ENCODE results near the gene NRP1.

Gene NRP1

DNA sequence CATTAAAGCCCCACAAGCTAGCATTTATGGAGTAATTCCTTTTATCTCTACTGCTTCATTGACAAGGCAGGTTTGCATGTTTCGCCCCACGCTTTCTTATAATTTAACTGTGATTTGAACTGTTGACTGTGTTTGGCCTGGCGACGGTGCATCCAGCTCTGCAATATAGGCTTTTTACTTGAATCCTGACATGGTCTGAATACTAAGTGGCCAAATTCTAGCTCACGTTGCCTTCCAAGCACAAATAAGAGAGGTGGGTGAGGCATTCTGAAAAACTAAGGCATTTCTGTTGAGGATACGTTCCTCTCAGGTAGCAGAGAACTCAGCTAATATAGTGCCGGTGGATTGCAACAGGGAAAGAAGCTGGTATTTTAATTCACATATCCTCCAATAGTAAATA lies 61.8 kb downstream of the NRP1 start:
- H3K36me3 ChIP-seq (ENCODE audit: control insufficient read depth, insufficient read depth, low read length), result no peaks in the 10 kb centered on the region
- TF ChIP-seq, protein P1, sequence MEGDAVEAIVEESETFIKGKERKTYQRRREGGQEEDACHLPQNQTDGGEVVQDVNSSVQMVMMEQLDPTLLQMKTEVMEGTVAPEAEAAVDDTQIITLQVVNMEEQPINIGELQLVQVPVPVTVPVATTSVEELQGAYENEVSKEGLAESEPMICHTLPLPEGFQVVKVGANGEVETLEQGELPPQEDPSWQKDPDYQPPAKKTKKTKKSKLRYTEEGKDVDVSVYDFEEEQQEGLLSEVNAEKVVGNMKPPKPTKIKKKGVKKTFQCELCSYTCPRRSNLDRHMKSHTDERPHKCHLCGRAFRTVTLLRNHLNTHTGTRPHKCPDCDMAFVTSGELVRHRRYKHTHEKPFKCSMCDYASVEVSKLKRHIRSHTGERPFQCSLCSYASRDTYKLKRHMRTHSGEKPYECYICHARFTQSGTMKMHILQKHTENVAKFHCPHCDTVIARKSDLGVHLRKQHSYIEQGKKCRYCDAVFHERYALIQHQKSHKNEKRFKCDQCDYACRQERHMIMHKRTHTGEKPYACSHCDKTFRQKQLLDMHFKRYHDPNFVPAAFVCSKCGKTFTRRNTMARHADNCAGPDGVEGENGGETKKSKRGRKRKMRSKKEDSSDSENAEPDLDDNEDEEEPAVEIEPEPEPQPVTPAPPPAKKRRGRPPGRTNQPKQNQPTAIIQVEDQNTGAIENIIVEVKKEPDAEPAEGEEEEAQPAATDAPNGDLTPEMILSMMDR (IDR thresholded peaks at IDR 0.05; ENCODE audit: insufficient read depth, low read length, poor library complexity, severe bottlenecking), result no peak

DNA sequence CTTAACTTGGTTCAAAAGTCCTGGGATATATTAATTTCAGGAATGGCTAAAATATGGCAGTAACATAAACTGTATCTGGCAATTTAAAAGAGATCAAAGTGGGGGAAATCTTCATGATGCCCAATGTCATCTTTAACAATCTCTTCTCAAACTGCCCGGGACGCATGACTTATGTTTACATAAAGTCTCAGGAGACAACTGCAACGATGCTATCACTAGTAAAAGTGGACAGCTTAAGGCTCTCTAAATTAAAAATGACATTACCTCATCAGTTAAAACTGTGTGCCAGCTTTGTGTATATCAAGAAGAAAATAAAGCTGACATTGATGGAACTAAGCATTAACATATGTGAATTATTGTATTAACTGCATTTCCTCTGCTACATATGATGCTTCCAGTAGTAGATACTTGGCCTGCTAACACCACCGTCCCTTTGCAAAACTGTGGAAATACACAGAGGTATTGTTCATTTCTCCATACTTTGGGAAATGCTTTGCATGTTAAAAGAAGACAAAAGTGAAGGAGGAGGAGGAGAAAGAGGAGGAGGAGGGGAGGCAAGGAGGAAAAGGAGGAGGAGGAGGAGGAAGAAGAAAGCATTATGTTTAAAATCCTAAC lies 62.4 kb downstream of the NRP1 start:
- no peaks in the 10 kb centered on the region for H3K27me3 ChIP-seq (replicated peaks; ENCODE audit: control insufficient read depth, insufficient read depth, low read length)
- H3K36me3 ChIP-seq (ENCODE audit: control insufficient read depth, insufficient read depth, low read length), result no peaks in the 10 kb centered on the region

More for the DNA sequence above, 61.8 kb downstream of the NRP1 start:
- DNase-seq (ENCODE audit: extremely low read depth, insufficient read length), result no peak
- no peak overlapping the region for H3K4me3 ChIP-seq (replicated peaks; ENCODE audit: low read depth, low read length)
- H3K27me3 ChIP-seq (replicated peaks; ENCODE audit: control insufficient read depth, insufficient read depth, low read length), result no peaks in the 10 kb centered on the region

DNA sequence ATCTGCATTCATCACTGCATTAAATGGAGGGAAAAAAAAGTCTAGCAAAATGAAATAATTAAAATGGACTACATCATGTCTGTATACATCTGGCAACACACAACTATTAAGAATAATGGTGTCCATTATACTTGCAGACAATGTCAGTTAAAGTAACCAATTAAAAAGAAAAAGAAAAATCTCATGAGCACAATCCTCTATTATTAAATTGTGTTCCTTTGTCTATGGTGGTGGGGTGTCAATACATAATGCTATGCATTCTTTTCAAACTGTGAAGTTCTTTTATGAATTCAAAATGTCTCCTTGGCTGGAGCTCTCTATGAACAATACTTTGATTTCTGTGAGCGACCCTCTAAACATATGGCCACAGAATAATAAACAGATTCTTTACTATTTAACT lies 63.5 kb downstream of the NRP1 start:
- no peak overlapping the region for H3K4me3 ChIP-seq (replicated peaks; ENCODE audit: low read depth, low read length)
- no peaks in the 10 kb centered on the region for H3K27me3 ChIP-seq (replicated peaks; ENCODE audit: control insufficient read depth, insufficient read depth, low read length)
- TF ChIP-seq, protein P1 (IDR thresholded peaks at IDR 0.05; ENCODE audit: insufficient read depth, low read length, poor library complexity, severe bottlenecking), result no peak
- no peak for DNase-seq (ENCODE audit: extremely low read depth, insufficient read length)
- H3K36me3 ChIP-seq (ENCODE audit: control insufficient read depth, insufficient read depth, low read length), result no peaks in the 10 kb centered on the region

More for the DNA sequence above, 62.4 kb downstream of the NRP1 start:
- TF ChIP-seq, protein P1 (IDR thresholded peaks at IDR 0.05; ENCODE audit: insufficient read depth, low read length, poor library complexity, severe bottlenecking), result no peak
- H3K4me3 ChIP-seq (replicated peaks; ENCODE audit: low read depth, low read length), result no peak overlapping the region
- no peak for DNase-seq (ENCODE audit: extremely low read depth, insufficient read length)

DNA sequence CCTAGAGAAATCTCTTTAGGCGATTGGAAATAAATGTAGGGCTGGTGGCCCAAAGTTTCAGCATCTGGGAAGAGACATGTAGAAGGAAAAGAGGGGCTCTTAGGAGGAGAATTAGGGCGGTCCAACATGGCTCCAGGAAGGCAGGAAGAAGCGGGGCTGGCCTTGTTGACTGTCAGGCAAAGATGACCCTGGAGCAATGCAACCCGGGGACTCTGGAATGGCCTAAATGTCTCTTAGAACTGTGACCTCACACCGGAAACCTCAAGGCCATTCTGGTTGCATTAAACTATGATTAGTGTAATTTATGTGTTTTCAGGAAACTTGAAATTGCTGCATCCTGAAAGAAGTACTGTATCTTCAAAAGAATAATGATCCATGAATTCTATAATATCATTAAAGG lies 66.8 kb downstream of the NRP1 start:
- DNase-seq (ENCODE audit: extremely low read depth, insufficient read length), result no peak
- TF ChIP-seq, protein P1 (IDR thresholded peaks at IDR 0.05; ENCODE audit: insufficient read depth, low read length, poor library complexity, severe bottlenecking), result no peak
- Histone ChIP-seq H3K36me3 (ENCODE audit: control insufficient read depth, insufficient read depth, low read length) (no peaks in the 10 kb centered on the region), H3K27me3 (replicated peaks; ENCODE audit: control insufficient read depth, insufficient read depth, low read length) (no peaks in the 10 kb centered on the region), H3K4me3 (replicated peaks; ENCODE audit: low read depth, low read length) (no peak overlapping the region)

DNA sequence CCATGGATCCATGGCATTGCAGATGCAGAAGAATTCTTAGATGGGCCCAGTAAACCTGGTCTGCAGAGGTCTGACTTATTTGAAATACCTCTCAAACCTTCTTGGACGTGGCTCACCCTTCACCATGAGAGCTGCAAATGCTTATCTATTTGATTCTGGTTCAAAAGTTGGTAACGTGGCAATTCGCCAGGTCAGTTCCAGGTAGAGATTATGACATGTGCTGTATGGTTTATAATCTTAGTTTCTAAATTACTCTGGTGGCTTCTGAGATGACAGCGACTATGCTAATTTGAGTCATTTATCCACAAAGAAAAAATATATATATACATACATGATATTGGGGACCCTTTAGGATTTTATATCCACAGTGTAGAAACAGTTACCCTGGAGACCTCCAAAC lies 68.8 kb downstream of the NRP1 start:
- TF ChIP-seq, protein P1 (IDR thresholded peaks at IDR 0.05; ENCODE audit: insufficient read depth, low read length, poor library complexity, severe bottlenecking), result no peak
- Histone ChIP-seq H3K36me3 (ENCODE audit: control insufficient read depth, insufficient read depth, low read length) (no peaks in the 10 kb centered on the region), H3K4me3 (replicated peaks; ENCODE audit: low read depth, low read length) (no peak overlapping the region), H3K27me3 (replicated peaks; ENCODE audit: control insufficient read depth, insufficient read depth, low read length) (no peaks in the 10 kb centered on the region)
- peak; percentile 6 for DNase-seq (ENCODE audit: extremely low read depth, insufficient read length)

DNA sequence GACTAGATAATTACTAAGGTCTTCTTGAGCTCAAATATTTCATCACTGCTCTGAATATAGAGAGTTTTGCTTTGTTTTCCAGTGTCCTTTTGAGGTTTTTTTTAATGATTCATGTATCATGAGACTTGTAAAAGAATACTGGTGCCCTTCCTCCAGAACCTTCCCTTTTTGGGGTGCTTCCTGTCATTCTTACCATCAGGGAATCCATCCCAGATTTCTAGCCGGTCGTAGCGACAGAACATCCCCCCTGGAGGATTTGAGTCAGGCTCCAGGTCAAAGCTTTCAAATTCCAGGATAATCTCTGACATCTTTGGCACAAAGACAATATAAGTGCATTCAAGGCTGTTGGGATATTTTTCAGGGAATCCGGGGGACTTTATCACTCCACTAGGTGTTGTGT lies 71.0 kb downstream of the NRP1 start:
- H3K27me3 ChIP-seq (replicated peaks; ENCODE audit: control insufficient read depth, insufficient read depth, low read length), result no peaks in the 10 kb centered on the region
- H3K36me3 ChIP-seq (ENCODE audit: control insufficient read depth, insufficient read depth, low read length), result no peaks in the 10 kb centered on the region
- DNase-seq (ENCODE audit: extremely low read depth, insufficient read length), result no peak
- H3K4me3 ChIP-seq (replicated peaks; ENCODE audit: low read depth, low read length), result no peak overlapping the region
- TF ChIP-seq, protein P1 (IDR thresholded peaks at IDR 0.05; ENCODE audit: insufficient read depth, low read length, poor library complexity, severe bottlenecking), result no peak

All from GM06990 (cell line).